DLD1 (cell line): ENCODE data around the gene NECAP2.
"Not testable (repeated sequence)": the region's sequence is repeated elsewhere in the genome, so short reads cannot be mapped to it uniquely, and the experiment has no call there.

ENCODE experiments used
- in situ Hi-C: cut with HindIII; loops from 2 replicates; pipeline ENCODE4 v1.10.0; 2017; ENCODE audit warnings: low sequenced_read_pairs

NECAP2 gene

GRCh38 chr1:16454909-16455308, 14.4 kb downstream of the NECAP2 start:
- in situ Hi-C loops, result not testable (repeated sequence)

GRCh38 chr1:16456151-16456550, 15.6 kb downstream of the NECAP2 start:
- in situ Hi-C loops, result not testable (repeated sequence)

GRCh38 chr1:16458831-16459230, 18.3 kb downstream of the NECAP2 start:
- in situ Hi-C loops, result no loop called here

GRCh38 chr1:16459352-16459925, 18.9 kb downstream of the NECAP2 start:
- in situ Hi-C loops, result no loop called here

GRCh38 chr1:16461681-16462080, 21.2 kb downstream of the NECAP2 start:
- in situ Hi-C loops, result no loop called here

- in situ Hi-C loops, result no loop called here
Measured at GRCh38 chr1:16462773-16463330, 22.3 kb downstream of the NECAP2 start.

- in situ Hi-C loops, result no loop called here
Measured at GRCh38 chr1:16464917-16465625, 24.5 kb downstream of the NECAP2 start.

GRCh38 chr1:16468558-16468957, 28.0 kb downstream of the NECAP2 start:
- in situ Hi-C loops, result no loop called here

GRCh38 chr1:16474166-16474800, 33.8 kb downstream of the NECAP2 start:
- in situ Hi-C loops, result no loop called here

GRCh38 chr1:16474891-16475290, 34.4 kb downstream of the NECAP2 start:
- in situ Hi-C loops, result not testable (repeated sequence)

GRCh38 chr1:16475771-16476770, 35.5 kb downstream of the NECAP2 start:
- in situ Hi-C loops, result not testable (repeated sequence)

GRCh38 chr1:16478091-16478490, 37.6 kb downstream of the NECAP2 start:
- in situ Hi-C loops, result no loop called here

GRCh38 chr1:16483146-16483545, 42.6 kb downstream of the NECAP2 start:
- in situ Hi-C loops, result not testable (repeated sequence)

GRCh38 chr1:16483639-16484500, 43.3 kb downstream of the NECAP2 start:
- in situ Hi-C loops, result not testable (repeated sequence)

GRCh38 chr1:16484501-16484835, 43.9 kb downstream of the NECAP2 start:
- in situ Hi-C loops, result no loop called here

- in situ Hi-C loops, result no loop called here
Measured at GRCh38 chr1:16484931-16485330, 44.4 kb downstream of the NECAP2 start.

- in situ Hi-C loops, result not testable (repeated sequence)
Measured at GRCh38 chr1:16486316-16486715, 45.8 kb downstream of the NECAP2 start.

- in situ Hi-C loops, result not testable (repeated sequence)
Measured at GRCh38 chr1:16487011-16487410, 46.5 kb downstream of the NECAP2 start.

GRCh38 chr1:16489195-16489880, 48.8 kb downstream of the NECAP2 start:
- in situ Hi-C loops, result not testable (repeated sequence)
